ENCODE results near the gene ZNF74. TPM values are rescaled to one million over a fixed set of nuclear protein-coding genes. Genes with fewer than 3 reads are reported as not detected.
"Not testable (repeated sequence)": the region's sequence is repeated elsewhere in the genome, so short reads cannot be mapped to it uniquely, and the experiment has no call there.

Gene ZNF74
- total RNA-seq, 4 donors from 2014 or later, result 3.2 to 8.8 (median 5.9) TPM

DNA sequence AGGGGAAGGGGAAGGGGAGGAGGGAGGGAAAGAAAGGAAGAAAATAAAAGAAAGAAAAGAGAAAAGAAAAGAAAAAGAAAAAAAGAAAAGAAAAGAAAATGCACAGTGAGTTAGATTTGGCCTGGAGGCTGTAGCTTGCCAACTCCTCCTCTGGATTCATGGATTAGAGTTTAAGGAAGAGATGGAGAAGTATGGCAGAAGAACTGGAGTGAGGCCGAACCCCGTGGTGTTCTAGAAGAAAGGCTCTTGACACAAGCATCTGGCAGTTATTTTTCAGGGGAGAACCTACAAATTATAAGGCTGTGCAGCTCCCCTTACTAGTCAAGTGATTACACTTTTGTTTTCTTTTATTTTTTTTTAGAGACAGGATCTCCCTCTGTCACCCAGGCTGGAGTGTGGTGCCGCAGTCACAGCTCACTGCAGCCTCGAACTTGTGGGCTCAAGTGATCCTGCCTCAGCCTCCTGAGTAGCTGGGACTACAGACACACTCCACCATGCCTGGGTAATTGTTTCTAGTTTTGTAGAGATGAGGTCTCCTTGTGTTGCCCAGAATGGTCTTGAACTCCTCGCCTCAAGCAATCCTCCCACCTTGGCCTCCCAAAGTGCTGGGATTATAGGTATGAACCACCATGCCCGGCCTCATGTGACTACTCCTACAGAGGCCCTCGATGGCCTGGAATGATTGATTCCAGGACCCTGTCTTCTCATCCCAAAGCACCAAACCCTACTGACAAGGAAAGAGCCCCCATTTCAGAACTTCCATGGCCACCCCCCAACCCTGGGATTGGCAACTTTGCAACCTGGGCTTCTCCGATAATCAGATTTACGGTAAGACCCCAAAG lies 19.5 kb downstream of the ZNF74 start:
- TF ChIP-seq, protein P1, sequence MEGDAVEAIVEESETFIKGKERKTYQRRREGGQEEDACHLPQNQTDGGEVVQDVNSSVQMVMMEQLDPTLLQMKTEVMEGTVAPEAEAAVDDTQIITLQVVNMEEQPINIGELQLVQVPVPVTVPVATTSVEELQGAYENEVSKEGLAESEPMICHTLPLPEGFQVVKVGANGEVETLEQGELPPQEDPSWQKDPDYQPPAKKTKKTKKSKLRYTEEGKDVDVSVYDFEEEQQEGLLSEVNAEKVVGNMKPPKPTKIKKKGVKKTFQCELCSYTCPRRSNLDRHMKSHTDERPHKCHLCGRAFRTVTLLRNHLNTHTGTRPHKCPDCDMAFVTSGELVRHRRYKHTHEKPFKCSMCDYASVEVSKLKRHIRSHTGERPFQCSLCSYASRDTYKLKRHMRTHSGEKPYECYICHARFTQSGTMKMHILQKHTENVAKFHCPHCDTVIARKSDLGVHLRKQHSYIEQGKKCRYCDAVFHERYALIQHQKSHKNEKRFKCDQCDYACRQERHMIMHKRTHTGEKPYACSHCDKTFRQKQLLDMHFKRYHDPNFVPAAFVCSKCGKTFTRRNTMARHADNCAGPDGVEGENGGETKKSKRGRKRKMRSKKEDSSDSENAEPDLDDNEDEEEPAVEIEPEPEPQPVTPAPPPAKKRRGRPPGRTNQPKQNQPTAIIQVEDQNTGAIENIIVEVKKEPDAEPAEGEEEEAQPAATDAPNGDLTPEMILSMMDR (IDR thresholded peaks at IDR 0.05), result no peak
- ATAC-seq (ENCODE audit: low FRiP score), result no peak
- DNase-seq (ENCODE audit: low spot score), result no peak

DNA sequence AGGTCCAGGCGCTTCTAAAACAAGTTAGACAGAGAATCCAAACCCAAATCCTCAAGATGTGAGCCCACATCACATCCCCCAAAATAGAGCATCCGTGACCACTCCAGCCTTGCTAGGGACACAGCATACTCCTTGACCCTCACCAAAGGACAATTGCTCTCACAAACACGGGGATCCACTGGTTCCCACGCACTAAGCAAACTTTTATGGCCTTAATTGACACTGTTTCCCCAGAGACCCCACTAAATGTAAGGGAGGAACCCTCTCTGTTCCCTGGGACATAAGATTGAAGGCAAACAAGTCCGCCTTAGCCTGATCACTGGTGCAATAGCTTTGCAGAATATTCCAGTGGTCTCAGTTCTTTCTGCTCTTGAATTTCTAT lies 20.1 kb downstream of the ZNF74 start:
- ATAC-seq (ENCODE audit: low FRiP score) (no peak), DNase-seq (ENCODE audit: low spot score) (no peak)
- TF ChIP-seq, protein P1 (IDR thresholded peaks at IDR 0.05), result no peak

DNA sequence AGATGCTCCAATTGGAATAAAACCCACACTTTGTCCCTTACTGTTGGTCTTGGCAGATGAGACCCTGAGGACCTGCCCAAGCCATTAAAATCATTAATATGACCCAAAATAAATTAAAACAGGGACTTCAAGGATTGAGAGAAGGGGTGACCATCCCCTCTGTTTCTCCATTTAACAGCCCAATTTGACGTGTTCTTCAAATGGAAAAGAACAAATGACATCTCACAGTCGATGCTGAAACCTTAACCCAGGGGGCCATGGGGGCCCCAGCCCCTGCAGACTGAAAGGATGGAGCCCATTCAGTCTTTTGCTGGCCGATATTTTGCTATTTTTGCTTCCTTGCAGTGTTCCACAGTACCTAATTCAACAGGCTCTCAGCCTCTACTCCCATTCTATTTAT lies 20.5 kb downstream of the ZNF74 start:
- ATAC-seq (ENCODE audit: low FRiP score) (no peak), DNase-seq (ENCODE audit: low spot score) (no peak)
- TF ChIP-seq, protein P1 (IDR thresholded peaks at IDR 0.05), result no peak

DNA sequence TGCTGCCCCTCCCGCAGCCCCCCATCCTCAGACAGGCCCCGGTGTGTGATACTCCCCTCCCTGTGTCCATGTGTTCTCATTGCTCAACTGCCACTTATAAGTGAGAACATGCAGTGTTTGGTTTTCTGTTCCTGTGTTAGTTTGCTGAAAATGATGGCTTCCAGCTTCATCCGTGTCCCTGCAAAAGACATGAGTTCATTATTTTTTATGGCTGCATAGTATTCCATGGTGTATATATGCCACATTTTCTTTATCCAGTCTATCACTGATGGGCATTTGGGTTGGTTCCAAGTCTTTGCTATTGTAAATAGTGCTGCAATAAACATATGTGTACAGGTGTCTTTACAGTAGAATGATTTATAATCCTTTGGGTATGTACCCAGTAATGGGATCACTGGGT lies 21.3 kb downstream of the ZNF74 start:
- DNase-seq (ENCODE audit: low spot score); ATAC-seq (ENCODE audit: low FRiP score): not testable (repeated sequence)

DNA sequence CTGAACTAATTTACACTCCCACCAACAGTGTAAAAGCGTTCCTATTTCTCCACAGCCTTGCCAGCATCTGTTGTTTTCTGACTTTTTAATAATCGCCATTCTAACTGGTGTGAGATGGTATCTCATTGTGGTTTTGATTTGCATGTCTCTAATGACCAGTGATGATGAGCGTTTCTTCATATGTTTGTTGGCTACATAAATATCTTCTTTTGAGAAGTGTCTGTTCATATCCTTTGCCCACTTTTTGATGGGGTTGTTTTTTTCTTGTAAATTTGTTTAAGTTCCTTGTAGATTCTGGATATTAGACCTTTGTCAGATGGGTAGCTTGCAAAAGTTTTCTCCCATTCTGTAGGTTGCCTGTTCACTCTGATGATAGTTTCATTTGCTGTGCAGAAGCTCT lies 21.7 kb downstream of the ZNF74 start:
- DNase-seq (ENCODE audit: low spot score), result not testable (repeated sequence)

DNA sequence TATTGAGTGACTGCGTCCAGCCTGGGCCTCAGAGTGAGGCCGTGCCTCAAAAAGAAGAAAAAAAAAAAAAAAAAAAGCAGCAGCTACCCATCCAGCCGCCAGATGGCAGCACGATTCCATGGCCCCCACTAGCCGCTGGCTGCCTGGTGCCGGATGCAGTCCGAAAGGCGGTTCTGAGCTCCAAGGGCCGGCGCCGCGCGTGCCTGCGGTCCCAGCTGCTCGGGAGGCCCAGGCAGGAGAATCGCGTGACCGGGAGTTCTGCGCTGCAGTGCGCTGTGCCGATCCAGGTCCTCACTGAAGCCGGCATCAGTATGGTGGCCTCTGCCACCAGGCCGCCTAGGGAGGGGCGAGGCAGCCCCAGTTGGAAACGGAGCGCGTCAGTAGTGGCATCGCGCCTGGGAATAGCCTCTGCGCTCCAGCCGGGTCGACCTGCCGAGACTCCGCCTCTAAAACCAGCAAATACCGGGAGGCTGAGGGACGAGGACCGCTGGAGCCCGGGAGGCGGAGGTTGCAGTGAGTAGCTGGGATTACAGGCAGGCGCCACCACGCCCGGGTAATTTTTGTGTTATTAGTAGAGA lies 24.3 kb downstream of the ZNF74 start:
- DNase-seq (ENCODE audit: low spot score) (no peak), ATAC-seq (ENCODE audit: low FRiP score) (peak; percentile 75)
- TF ChIP-seq, protein P1 (IDR thresholded peaks at IDR 0.05), result no peak

More for the DNA sequence above, 21.7 kb downstream of the ZNF74 start:
- ATAC-seq (ENCODE audit: low FRiP score), result not testable (repeated sequence)

DNA sequence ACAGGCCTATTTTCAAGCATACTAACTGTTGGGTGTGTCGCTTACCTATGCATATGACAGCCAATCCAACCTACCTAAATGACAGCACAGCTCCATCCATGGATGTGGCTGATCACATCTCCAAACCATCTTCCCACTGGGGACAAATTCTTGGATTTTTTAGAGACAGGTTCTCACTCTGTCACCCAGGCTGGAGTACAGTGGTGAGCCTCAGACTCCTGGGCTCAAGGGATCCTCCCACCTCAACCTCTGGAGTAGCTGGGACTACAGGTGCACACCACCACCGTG lies 25.7 kb downstream of the ZNF74 start:
- ATAC-seq (ENCODE audit: low FRiP score) (no peak), DNase-seq (ENCODE audit: low spot score) (no peak)
- TF ChIP-seq, protein P1 (IDR thresholded peaks at IDR 0.05), result no peak

DNA sequence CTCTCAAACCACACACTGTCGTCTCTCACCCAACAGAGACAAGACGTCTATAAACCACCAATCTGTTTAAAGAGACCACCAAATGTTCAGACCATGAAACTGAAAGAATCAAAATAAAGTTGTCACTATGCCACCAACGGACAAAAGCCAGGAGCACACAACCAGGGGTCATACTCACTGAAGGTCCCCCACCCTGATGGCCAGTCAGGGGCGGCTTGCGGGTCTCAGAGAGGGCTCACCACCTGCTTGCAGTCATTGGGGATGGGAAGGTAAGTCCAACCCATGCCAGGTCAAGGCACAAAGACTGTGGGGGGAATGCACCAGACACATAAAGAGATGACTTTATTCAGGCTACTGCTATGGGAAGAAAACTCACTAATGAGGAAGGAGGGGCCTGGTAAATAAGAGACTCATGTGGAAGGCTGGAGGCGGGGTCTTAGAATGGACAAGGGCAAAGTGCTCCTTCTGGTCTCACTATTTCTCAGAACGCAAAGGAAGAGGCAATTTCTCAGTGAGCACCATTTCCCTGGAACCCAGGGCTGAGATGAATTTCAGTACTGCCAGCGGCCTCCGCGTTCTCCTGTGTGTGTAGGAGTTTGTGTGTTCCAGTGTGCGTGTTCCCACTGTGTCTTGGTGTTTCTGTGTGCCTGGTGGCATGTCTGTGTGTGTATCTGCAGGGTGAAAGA lies 26.3 kb downstream of the ZNF74 start:
- TF ChIP-seq, protein P1 (IDR thresholded peaks at IDR 0.05), result no peak
- ATAC-seq (ENCODE audit: low FRiP score), result no peak
- no peak for DNase-seq (ENCODE audit: low spot score)

Measured in omental fat pad (tissue), 4 donors.